GM19023 (cell line): Measurements from ENCODE around the gene ETHE1.
A peak's percentile ranks its signal among the peaks of the same experiment; 100 is the strongest.

Experiments
- ATAC-seq: cut with Tn5 transposase; IDR thresholded peaks from one replicate; pipeline ENCODE4 v1.9.1; 2021; ENCODE audit warnings: mild to moderate bottlenecking, moderate library complexity; ENCODE audit not compliant: unreplicated experiment

The ETHE1 gene, protein sequence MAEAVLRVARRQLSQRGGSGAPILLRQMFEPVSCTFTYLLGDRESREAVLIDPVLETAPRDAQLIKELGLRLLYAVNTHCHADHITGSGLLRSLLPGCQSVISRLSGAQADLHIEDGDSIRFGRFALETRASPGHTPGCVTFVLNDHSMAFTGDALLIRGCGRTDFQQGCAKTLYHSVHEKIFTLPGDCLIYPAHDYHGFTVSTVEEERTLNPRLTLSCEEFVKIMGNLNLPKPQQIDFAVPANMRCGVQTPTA

DNA sequence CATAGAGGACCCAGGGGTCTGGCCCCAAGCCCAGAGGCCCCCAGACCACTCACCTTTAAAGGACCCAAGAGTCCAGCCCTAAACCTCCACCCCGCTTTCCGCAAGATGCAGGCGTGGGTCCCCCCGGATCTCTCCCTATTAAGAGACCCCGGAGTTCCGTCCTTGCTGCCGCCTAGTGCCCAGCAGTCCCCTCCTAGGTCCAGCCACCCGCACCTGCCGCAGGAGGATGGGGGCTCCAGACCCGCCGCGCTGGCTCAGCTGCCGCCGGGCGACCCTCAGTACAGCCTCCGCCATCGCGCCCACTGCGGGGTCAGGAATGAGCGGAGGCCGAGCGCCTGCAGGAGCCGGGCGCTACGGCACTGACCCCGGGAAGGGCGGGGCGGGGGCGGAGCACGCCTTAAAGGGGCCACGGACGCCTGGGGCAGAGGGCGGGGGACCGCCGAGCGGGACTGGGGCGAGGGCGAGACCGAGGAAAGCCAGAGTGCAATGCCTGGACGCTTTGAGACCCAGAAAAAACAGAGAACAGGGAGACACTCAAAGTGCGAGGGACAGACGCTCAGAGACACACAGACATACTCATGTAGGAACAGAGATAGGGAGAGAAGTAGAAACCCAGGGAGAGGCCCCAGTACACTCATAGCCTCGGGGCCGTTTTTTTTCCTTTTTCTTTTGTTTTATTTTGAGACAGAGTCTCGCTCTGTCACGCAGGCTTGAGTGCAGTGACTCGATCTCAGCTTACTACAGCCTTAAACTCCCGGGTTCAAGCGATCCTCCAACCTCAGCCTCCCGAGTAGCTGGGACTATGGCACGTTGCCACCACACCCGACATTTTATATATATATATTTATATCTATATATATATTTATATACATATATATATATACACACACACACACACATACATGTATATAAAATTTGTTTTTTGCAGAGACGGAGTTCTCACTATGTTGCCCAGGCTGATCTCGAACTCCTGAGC is at the start of gene ETHE1:
Gene ETHE1, minus strand, starts transcription at position 318 of the 976 bp plus-strand sequence. Its CDS starts 24 bp downstream, at position 294.
- ATAC-seq: peak; percentile 78

DNA sequence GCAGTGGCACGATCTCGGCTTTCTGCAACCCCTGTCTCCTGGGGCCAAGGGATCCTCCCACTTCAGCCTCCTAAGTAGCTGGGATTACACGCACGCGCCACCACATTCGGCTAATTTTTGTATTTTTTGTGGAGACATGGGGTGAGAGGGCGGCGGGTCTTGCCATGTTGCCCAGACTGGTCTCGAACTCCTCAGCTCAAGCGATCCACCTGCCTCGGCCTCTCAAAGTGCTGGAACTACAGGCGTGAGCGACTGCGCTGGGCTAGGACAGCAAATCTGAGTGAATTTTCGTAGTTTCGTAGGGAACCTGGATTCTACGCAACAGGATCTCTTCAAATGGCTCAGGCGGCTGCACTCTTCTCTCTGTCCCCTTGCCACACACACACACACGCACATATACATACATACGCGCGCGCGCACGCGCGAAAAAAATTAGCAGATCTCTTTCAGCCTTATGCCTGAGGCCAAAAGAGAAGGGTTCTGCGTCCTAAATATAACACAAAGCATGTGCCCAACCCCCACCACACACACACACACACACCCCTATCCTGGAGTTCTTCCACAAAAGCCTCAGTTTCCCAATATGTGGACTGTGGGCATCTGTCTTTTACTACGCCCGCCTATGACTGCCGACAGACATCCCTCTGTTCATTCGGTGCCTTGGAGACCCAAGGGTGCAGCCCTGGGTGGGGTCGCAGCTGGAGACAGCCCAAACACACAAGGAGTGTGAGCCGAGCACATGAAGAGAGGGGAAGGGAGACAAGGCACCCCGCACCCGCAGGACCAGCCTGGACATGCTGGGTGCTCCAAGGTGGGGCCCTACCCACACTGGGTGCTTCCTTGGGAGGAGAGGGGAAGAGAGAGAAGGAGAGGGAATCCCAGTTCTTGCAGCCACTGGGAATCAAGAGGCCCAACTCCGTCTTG is 49.2 kb upstream of the ETHE1 start:
- no peak for ATAC-seq

DNA sequence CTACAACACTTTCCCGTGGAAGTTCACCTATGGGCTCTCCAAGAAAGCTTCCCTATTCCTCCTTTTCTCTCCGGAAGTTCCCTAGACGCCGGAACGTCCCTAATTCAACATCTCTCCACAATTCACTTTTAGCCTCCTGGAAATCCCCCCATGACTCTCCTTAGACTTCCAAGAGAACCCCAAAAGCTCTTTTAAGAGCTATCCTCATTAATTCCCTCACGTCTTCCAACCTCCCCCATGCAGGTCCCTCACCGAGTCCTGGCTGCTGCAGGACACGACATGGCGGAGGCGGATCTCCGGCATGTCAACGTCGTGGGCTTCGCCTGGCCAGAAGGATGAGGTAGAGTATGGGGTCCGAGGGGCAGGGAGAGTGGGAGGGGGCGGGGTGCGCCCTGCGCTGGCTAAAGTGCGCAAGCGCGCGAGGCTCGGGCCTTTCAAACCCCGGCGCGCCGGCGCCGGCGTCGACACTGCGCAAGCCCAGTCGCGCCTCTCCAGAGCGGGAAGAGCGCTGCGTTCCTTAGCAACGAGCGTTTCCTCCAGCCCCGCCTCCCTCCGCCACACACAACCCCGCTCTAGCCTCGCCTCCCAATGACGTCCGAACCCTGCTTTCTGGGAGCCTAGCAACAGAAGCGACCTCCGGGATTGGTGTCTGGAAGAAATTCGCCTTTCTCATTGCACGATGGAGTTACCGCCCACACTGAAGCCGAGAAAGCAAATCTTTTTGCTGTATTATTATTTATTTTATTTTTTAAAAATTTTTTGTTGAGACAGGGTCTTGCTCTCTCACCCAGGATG is 48.4 kb upstream of the ETHE1 start, which contains the start of the genes PINLYP and XRCC1:
Gene PINLYP, plus strand, starts transcription at position 646 of the 795 bp plus-strand sequence. CDS start 1,391 bp downstream, outside the sequence.
Gene XRCC1, minus strand, starts transcription at position 372 of the 795 bp plus-strand sequence. Its CDS starts 69 bp downstream, at position 303.
- ATAC-seq: peak; percentile 97

DNA sequence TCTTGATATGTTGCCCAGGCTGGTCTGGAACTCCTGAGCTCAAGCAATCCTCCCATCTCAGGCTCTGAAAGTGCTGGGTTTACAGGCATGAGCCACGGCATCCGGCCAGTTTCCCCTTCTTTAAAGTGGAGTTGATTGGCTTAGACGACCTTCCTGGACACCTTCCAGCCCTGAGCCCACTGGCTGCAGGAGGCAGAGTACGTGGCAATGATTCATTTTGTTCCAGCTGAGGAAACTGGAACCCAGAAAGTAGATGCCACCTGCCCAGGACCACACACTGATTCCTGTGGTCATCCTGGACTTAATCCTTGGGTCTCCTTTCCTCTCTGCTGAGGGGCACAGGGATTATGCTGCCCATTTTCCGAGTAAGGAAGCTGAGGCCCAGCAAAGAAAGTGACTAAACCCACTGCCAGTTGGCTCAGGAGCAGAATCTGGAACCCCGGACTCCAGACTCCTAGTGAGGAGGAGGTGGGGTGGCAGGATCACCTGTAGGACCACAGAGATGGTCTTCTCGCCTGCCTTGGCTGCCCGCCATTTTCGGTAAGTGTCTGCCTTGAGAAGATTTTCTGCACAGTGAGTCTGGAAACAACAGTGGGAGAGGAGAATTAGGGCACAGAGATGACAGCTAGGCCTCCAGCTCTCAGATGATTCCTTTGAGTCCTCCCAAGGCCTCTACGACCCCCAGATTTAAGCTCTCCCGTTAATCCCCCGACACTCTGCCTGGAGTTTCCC is 47.6 kb upstream of the ETHE1 start:
- no peak for ATAC-seq

DNA sequence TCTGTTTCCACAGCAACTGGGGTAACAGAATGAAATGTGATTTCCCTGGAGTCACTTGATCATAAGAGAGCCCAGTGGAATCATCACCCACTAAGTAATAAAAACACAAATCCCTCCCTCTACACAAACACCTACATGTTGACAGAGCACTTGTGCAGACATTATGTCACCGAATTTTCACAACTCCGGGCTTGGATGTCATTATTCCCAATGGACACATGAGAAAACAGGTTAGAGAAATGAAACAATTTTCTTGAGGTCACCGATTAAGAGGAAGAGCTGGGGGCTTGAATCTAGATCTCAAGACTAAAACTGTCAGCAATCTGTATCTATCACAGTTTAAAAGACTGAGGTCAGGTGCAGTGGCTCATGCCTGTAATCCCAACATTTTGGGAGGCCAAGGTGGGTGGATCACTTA is 45.2 kb upstream of the ETHE1 start:
- no peak for ATAC-seq

DNA sequence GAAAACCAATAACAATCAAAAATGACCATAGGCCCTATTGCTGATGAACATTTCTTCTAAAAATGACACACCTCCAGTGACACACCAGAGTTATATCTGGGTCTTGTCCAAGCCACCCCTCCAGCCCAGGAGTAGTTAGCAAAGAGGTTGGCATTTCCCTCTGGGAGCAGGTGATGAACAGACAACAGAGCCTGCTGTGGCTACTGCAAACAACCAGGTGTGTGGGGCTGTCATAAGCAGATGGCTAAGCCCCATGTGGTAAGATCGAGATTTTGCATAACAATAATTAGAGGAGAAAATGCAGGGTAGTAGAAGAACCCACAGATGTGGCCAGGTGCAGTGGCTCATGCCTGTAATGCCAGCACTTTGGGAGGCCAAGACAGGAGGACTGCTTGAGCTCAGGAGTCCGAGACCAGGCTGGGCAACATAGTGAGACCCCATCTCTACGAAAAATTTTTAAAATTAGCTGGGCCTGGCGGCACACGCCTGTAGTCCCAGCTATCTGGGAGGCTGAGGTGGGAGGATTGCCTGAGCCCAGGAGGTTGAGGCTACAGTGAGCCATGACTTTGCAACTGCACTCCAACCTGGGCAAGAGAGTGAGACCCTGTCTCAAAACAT is 43.3 kb upstream of the ETHE1 start:
- no peak for ATAC-seq

DNA sequence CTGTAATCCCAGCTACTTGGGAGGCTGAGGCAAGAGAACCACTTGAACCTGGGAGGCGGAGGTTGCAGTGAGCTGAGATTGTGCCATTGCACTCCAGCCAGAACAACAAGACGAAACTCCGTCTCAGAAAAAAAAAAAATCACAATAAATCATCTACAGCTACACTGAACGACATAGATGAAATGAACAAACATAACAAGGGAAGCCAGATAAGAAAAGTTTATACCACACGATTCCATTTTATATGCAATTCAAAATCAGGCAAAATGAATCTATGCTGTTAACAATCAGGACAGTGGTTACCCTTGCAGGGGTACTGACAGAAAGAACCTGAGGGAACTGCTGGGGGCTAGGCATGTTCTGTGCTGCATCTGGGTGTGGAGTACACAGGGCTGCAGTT is 42.7 kb upstream of the ETHE1 start:
- ATAC-seq: no peak

DNA sequence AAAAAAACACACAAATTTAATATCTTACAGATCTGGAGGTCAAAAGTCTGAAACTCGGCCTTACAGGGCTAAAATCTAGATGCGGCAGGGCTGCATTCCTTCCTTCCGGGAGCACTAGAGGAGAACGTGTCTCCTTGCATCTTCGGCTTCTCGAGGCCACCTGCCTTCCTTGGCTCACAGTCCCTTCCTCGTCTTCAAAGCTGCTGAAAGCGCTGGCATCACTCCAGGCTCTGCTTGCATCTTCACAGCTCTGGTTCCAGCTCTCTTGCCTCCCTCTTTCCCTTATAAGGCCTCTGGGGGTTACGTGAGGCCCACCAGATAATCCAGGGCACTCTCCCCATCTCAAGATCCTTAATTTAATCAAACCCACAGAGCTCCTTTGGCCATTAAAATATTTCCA is 37.8 kb upstream of the ETHE1 start:
- ATAC-seq: no peak

DNA sequence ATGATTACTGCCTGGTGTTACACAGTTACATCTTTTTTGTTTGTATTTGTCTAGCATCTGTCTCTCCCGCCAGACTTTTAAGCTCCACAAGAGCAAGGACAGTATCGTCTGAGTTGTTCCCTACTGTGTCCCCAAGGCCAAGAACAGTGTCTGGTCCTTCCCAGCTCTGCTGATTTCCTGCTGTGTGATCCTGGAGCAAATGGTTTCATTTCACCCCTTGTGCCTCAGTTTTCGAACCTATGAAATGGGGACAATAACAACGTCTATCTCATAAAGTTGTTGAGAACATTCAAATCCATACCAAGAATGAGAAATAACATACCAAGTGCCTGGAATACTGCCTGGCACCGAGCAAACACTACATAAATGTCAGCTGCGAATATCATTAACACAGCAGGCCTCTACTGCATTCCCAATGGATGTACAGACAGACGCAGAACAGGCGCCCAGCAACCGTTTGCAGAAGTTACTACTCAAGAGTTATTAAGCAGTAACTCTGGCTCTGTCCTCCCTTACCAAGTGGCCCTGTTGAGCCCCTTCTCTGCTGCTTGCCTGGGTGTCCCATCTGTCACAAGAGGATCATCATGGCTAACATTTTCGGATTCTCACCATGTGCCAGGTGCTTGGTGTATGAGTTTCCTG is 36.9 kb upstream of the ETHE1 start:
- ATAC-seq: no peak

DNA sequence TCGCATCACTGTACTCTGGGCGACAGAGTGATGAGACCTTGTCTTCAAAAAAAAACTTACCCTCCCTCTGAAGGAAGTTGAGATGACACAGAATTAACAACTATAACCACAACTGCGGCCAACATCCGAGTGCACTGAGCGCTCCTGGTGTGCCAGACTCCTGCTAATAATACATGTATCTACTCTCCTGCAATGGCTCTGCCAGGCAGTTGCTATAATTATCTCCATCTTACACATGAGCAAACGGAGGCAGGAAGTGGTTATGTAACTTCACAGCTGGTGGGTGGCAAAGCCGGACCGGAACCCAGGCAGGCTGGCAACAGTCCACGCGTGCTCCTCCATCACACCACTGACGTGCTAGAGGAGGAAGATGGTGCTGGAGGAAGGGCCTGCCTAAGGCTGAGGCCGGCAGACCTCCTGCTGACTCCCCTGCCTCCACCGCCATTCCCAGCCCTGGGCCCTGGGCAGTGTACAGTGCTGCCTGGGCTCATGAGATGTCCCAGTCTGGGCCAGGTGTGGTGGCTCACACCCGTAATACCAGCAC is 35.8 kb upstream of the ETHE1 start:
- no peak for ATAC-seq

DNA sequence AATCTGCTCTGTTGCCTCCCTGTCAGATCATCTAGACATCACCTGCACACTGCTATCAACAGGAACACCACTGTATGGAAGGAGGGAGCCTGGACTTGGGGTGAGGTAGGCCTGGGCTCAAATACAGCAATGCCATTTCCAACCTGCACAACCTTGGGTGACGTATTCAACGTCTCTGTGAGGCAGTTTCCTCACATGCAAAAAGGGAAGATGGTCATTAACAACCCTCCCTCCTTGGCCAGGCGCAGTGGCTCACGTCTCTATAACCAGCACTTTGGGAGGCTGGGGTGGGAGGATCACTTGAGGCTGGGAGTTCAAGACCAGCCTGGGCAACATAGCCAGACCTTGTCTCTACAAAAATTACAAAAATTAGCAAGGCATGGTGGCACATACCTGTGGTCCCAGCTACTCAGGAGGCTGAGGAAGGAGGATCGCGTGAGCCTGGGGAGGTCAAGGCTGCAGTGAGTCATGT is 35.3 kb upstream of the ETHE1 start:
- no peak for ATAC-seq

DNA sequence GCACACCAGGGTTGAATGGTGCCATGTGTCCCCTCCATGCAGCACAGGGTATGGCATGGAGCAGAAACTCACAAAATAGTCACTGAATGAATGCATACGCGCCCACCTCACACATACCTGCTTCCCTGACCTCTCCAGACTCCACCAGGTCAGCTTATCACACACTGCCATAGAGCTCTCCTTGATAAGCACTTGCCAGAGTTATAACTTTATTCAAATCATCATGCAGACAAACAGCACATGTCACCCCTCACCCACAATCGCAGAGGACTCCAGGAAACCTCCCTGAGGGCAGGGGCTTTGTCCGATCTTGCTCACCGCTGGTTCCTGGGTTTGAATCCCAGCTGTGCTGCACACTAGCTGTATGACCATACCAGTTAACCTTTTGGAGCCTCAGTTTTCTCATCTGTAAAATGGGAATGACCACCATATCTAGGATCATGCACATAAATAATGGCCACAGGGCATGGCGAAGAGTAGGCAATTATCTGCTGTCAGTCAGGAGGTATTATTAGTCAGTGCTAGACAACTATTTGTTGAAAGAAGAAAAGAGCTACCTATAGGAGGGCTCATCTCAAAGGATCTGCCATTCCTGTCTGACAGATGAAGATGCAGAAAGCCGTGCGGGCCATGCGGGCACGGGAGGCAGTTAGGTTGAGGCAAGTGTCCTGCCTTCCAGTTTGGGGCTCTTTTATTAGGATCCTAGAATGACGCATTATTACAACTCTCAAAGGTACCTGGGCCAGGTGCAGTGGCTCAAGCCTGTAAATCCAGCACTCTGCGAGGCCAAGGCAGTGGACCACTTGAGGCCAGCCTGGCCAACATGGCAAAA is 34.4 kb upstream of the ETHE1 start:
- ATAC-seq: no peak

DNA sequence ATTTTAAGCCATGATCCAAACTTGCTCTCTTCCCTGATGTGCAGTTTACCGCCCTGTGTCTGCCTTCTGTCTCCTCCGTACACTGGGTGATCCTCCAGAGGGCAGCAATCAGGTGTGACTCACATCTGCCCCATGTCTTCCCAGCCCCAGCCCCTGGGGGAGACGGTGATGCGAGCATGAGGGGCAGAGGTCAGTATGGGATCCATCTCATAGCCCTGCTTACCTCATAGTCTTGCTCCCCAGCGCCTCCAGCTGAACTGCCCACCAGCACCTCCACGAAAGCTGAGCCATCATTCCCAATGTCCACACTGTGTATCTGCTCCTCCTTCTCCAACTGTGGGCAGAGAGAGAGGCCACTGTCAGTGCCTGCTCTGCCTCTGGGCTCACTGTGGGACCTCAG is 33.7 kb upstream of the ETHE1 start:
- no peak for ATAC-seq

DNA sequence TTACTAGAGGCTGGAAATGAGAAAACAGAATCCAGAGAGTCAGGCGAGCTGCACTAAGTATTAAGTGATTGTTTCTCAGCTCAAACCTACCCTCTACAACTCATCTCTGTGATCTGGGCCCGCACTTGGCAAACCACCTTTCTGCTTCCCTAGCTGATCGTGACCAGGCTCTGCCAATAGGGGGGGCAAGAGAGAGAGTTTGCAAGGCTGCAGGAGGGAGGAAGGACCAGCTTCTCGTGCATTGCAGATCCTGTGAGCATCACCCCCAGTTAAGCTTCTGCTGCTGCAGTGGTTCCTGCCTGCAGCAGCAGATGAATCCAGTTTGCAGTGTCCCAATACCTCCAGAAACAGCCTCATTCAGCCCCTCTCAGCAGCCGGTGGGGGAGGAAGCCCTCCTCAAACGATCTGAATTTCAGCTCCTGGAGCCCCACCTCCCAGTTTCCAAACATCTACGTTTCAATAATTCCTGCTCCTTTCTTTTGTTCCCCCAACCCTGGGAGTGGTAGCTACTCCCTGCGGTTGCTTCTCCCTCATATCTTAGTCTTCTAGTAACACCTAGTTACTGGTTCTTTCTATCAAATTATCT is 28.3 kb upstream of the ETHE1 start:
- ATAC-seq: no peak

DNA sequence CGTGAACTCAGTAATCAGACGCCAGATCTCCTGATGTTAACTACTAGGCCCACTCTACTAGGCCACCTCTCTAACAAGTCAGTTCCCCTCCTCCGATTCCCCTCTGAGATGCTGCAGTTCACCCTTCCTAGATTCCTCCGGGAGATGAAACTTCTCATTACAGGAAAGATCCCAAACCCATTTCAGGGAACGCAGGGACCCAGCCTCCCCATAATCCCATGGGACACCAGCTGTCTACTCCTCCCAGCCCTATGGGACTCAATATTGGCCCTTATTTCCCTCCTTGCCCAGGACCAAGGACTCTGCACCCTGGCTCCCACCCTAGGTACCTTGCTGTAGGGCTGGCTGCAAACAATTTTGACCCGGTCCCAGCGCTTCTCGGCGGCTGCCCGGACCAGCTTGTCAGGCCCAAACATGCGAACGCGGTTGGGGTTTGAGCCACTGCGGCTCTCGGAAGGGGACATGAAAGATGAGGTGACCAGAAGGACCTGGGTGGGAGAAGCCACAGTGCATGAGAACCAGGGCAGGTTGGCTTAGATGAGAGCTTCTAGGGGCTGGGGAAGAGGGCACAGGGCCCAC is 27.4 kb upstream of the ETHE1 start:
- ATAC-seq: no peak

DNA sequence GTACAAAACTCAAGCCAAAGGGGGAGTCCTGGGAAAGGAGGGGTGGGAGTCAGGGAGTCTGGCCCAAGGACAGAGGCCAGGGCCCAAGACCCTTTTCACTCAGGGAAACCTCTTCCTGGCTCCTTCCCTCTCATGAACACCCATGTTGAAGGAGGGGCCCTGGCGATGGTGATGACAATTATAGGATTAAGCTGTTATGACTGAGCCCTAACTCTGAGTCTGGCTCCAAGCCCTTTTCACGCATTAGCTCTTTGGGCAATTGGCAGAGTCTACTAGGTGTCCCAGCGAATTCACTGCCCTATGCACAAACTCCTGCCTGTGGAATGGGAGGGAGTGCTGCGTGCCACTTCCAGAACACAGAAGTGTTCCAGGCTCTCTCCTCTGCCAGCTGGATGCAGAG is 26.7 kb upstream of the ETHE1 start:
- no peak for ATAC-seq
